Adrenal gland (tissue), 12 donors: ENCODE data around the gene ARHGEF26. TPM values are rescaled to one million over a fixed set of nuclear protein-coding genes. Genes with fewer than 3 reads are reported as not detected.

ENCODE experiments used
- DNase-seq, 7 donors: peaks; one replicate each; pipeline ENCODE4 v3.0.0-alpha.2; 2019 to 2020
- H3K27ac ChIP-seq, 5 donors: fragments of 200-600 bp; sonication (generic) in 4 of 5; 1 replicate in 3 of 5; 2 replicates in 2 of 5; pipeline versions ENCODE4 v1.5.1 to v1.8.0; 2016 to 2020; ENCODE audit warnings: mild to moderate bottlenecking in 1 of 5
- H3K27me3 ChIP-seq: fragments of 200-600 bp; 2 replicates; pipeline ENCODE4 v1.8.0; 2021
- H3K36me3 ChIP-seq, 2 donors: fragments of 200-600 bp; replicated peaks in 1 of 2; 1 replicate in 1 of 2; 2 replicates in 1 of 2; pipeline versions ENCODE4 v1.5.1 to v1.8.0; 2018 to 2022
- H3K4me1 ChIP-seq, 2 donors: fragments of 200-600 bp; replicated peaks in 1 of 2; 1 replicate in 1 of 2; 2 replicates in 1 of 2; pipeline versions ENCODE4 v1.5.1 to v1.8.0; 2018 to 2021
- H3K4me3 ChIP-seq, 4 donors: fragments of 200-600 bp; sonication (generic) in 3 of 4; one replicate each; pipeline ENCODE4 v1.5.1; 2016 to 2018
- H3K9me3 ChIP-seq, 3 donors: fragments of 200-600 bp; sonication (generic) in 1 of 3; replicated peaks in 1 of 3; 1 replicate in 2 of 3; 2 replicates in 1 of 3; pipeline versions ENCODE4 v1.5.1 to v1.8.0; 2016 to 2021
- POLR2A ChIP-seq, 2 donors: fragments of 450-650 bp; IDR thresholded peaks; one replicate each; pipeline ENCODE4 v1.6.1; 2017; ENCODE audit warnings: antibody characterized with exemption in 2 of 2, mild to moderate bottlenecking in 2 of 2, moderate library complexity in 1 of 2
- WGBS, 4 donors: extraction: QIAGEN DNeasy Blood & Tissue Kit in 2 of 4; methylation state at CpG; one replicate each; pipeline versions ENCODE4 v1.1.5 to v1.1.7; 2013 to 2017; 5-methylcytosine and 5-hydroxymethylcytosine counted together
- intact Hi-C, 2 donors: fragments of 100-400 bp; cut with DNase I; formaldehyde crosslinking; loops; one replicate each; pipeline versions ENCODE4 v1.14.1 to v1.15.0; 2022 to 2023
- polyA plus RNA-seq, 3 donors: library from polyadenylated mRNA; stranded (reverse); fragments of 200-250 nt in 2 of 3; fragments of 350-450 nt in 1 of 3; fragmentation: Illumina TruSeq in 1 of 3; extraction: RNeasy Lipid Tissue Mini Kit (QIAGEN cat#74804) in 1 of 3; gene quantifications; one replicate each; pipeline ENCODE4 v1.2.3, GENCODE V29; 2013 to 2014
- total RNA-seq, 9 donors: library from RNA; depleted of rRNA in 4 of 9; stranded (reverse); fragments of >200 nt in 4 of 9; fragments of 120-200 nt in 1 of 9; fragmentation: NEBNext Ultra II Directional in 1 of 9; extraction: Animal tissue kit (Norgen Biotek cat#: 25700) in 1 of 9; gene quantifications; one replicate each; pipeline versions ENCODE4 v1.1.0 to v1.2.4, GENCODE V29; 2013 to 2023
- TF ChIP-seq, protein P1 (sequence below), 6 experiments: fragments of 450-650 bp in 4 of 6; fragments of 200-600 bp in 2 of 6; sonication (generic) in 1 of 6; IDR thresholded peaks; 1 replicate in 5 of 6; 2 replicates in 1 of 6; pipeline versions ENCODE4 v1.5.1 to v1.8.0; 2016 to 2021; ENCODE audit warnings: antibody characterized with exemption in 6 of 6, mild to moderate bottlenecking in 2 of 6, moderate library complexity in 1 of 6
- donor health status: healthy with polysubstance abuse.
- donor health status: Bipolar disorder and iron deficiency.
- donor health status: DM: yes; HTN: yes; CAD: no.
- donor health status: DM: no; HTN: no; CAD: no.
- donor health status: DM: no; HTN: no; CAD: no.
- donor health status: DM: yes; HTN: yes; CAD: no.

The ARHGEF26 gene
- total and polyA plus RNA-seq, 12 donors, result 1.4 to 9.9 (median 3.8) TPM

DNA sequence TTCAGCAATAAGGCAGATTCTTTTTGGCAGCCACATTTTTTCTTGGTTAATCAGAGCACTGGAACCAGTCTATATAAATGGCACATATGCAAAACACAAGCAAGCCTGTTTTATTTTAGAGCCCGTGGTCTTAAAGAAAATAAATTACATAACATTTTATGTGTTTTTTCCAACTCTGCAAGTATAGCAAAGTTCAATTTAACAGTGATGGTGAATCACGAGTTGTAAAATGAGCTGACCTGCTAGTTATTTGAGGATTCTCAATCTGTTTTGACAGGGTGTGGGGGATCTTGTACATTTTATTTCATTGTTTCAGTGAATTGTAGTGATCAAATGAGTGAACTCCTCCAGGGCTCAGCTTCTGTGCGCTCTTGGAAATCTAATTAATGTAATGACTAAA is 2.7 kb downstream of the ARHGEF26 start:
- H3K9me3 ChIP-seq, result no peaks in the 10 kb centered on the region
- peak overlapping the region in 1 of 4 donors; percentile 61 for H3K4me3 ChIP-seq
- 65 to 76% (median 68%) methylated on average over 3 of the region's 3 CpGs for WGBS, 4 donors
- TF ChIP-seq, protein P1, sequence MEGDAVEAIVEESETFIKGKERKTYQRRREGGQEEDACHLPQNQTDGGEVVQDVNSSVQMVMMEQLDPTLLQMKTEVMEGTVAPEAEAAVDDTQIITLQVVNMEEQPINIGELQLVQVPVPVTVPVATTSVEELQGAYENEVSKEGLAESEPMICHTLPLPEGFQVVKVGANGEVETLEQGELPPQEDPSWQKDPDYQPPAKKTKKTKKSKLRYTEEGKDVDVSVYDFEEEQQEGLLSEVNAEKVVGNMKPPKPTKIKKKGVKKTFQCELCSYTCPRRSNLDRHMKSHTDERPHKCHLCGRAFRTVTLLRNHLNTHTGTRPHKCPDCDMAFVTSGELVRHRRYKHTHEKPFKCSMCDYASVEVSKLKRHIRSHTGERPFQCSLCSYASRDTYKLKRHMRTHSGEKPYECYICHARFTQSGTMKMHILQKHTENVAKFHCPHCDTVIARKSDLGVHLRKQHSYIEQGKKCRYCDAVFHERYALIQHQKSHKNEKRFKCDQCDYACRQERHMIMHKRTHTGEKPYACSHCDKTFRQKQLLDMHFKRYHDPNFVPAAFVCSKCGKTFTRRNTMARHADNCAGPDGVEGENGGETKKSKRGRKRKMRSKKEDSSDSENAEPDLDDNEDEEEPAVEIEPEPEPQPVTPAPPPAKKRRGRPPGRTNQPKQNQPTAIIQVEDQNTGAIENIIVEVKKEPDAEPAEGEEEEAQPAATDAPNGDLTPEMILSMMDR (IDR thresholded peaks at IDR 0.05), result no peak
- TF ChIP-seq POLR2A (IDR thresholded peaks at IDR 0.05), result no peak
- H3K4me1 ChIP-seq, result no peaks in the 10 kb centered on the region
- intact Hi-C loops, result no loop called here
- no peak overlapping the region for H3K27ac ChIP-seq
- H3K36me3 ChIP-seq, result no peaks in the 10 kb centered on the region
- H3K27me3 ChIP-seq, result no peaks in the 10 kb centered on the region
- no peak for DNase-seq

DNA sequence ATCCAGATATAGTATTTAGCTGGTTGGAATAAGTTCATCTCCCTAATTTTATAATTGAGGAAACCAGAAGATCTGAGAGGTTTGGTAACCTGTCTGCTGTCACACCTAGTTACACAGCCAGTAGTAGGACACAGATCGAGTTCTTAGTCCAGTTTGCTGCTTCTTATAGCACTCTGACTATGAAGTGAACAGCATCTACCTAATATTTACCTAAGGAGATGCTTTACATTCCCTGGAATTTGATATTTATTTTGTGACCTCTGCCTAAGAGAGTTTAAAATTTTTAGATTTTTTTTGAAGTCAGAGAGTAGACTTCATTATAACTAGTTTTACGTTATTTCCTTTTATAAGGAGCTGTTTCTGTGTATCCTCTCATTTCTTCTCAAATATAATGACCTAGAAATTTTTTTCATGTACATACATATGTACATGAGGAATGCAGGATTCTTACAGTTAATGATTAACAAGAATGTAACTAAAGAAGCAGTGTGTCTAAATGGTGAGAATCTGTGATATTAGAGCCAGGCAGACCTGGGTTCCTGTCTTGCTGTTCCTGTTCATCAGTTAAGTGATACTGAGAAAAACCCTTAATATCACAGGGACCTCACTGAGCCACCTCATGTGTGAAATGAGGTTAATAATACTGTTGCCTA is 4.3 kb downstream of the ARHGEF26 start:
- no peaks in the 10 kb centered on the region for H3K9me3 ChIP-seq
- no peaks in the 10 kb centered on the region for H3K4me1 ChIP-seq
- TF ChIP-seq, protein P1 (IDR thresholded peaks at IDR 0.05), result no peak
- H3K27ac ChIP-seq, result no peak overlapping the region
- no peaks in the 10 kb centered on the region for H3K36me3 ChIP-seq
- intact Hi-C loops, result no loop called here
- WGBS, 4 donors, result 72 to 91% (median 81%) methylated on average over 2 of the region's 2 CpGs
- no peaks in the 10 kb centered on the region for H3K27me3 ChIP-seq
- no peak overlapping the region for H3K4me3 ChIP-seq
- no peak for DNase-seq

DNA sequence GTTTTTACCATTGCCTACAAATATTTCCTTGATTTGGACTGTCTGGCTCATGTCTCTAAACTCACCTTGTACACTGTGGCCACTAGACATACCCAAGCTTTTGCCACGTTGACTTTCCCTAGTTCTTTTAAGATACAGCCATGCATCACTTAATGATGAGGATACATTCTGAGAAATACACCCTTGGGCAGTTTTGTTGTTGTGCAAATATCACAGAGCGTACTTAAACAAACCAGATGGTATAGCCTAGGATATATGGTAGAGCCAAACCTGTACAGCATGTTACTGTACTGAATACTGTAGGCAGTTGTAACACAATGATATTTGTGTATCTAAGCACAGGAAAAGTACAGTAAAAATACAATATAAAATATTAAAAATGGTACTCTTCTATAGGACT is 5.5 kb downstream of the ARHGEF26 start:
- WGBS, 4 donors, result 84 to 93% (median 89%) methylated on average over 2 of the region's 2 CpGs
- no peaks in the 10 kb centered on the region for H3K36me3 ChIP-seq
- H3K4me3 ChIP-seq, result no peak overlapping the region
- H3K27ac ChIP-seq, result no peak overlapping the region
- DNase-seq, result no peak
- TF ChIP-seq, protein P1 (IDR thresholded peaks at IDR 0.05), result no peak
- H3K4me1 ChIP-seq, result no peaks in the 10 kb centered on the region
- intact Hi-C loops, result no loop called here
- H3K9me3 ChIP-seq, result no peaks in the 10 kb centered on the region
- no peaks in the 10 kb centered on the region for H3K27me3 ChIP-seq

DNA sequence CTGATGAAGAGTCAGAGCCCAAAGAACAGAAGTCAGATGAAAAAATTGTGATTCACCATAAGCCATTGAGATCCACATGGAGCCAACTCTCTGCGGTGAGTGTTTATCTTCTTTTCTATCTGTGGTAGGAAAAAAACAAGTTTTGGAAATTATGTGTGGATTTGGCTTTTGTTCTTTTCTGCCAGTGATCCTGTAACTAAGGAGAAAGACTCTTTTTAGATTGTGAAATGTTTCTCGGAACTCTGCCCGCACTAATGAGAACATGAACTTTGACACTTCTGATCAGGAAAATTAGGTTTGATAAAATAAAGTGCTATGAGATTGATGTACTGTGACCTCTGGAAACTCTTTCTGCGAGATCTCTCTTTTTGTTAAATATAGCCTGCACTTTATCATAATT is 8.4 kb downstream of the ARHGEF26 start:
- Histone ChIP-seq H3K4me3 (no peak overlapping the region), H3K27ac (no peak overlapping the region), H3K9me3 (no peaks in the 10 kb centered on the region), H3K36me3 (no peaks in the 10 kb centered on the region), H3K4me1 (no peaks in the 10 kb centered on the region), H3K27me3 (no peaks in the 10 kb centered on the region)
- TF ChIP-seq POLR2A (IDR thresholded peaks at IDR 0.05), result no peak
- TF ChIP-seq, protein P1 (IDR thresholded peaks at IDR 0.05), result no peak
- intact Hi-C loops, result no loop called here
- 82 to 89% (median 87%) methylated on average over 4 of the region's 4 CpGs for WGBS, 4 donors
- no peak for DNase-seq
